ENCODE measurements around the gene RGS7. TPM values are rescaled to one million over a fixed set of nuclear protein-coding genes. Genes with fewer than 3 reads are reported as not detected.

The RGS7 gene
- total RNA-seq, 1 experiment from 2014 or later: 1.5 TPM

DNA sequence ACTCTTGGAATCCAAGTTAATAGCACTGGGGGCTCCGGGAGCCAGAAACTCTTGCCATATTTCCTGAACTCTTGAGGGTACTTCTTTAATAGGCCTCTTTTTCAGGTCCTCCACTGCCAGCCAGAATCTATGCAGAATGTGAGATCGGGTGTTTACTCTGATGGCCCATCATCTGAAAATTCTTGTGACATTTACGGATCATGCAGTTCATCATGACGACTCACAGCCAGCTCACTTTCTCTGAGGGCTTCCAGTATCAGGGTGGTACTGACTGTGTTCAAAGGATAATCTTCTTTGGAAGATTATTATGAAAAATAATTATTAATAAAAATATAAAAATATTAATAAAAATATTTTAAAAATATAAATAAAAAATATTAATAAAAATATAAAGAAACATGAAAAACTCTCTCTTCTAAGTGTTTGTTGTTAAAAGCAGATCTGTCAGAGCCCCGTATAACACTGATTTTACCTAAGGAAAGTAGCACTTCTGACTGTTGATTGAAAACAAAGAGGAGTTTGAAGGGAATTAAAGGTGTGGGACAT lies 550.7 kb downstream of the RGS7 start:
- no peak overlapping the region for H4K8ac ChIP-seq (replicated peaks; ENCODE audit: insufficient read length, low read depth, low read length)
- no peak overlapping the region for H2AFZ ChIP-seq (ENCODE audit: low read length)
- no peak for DNase-seq
- Mint-ChIP-seq H3K4me1 (no peaks in the 10 kb centered on the region), H3K27ac (0 out of 7 replicates have a peak overlapping the region, but pooled peaks of 1 of the 3 experiments have one; percentile 59), H3K36me3 (ENCODE audit: insufficient read depth in 1 of 3, low read depth in 3 of 3) (no peaks in the 10 kb centered on the region), H3K4me3 (no peak overlapping the region), H3K9me3 (no peaks in the 10 kb centered on the region), H3K27me3 (ENCODE audit: low read depth) (no peaks in the 10 kb centered on the region)
- no peaks in the 10 kb centered on the region for H3K79me1 ChIP-seq (ENCODE audit: insufficient read depth, low read depth, low read length, poor library complexity, severe bottlenecking)
- WGBS (ENCODE audit: extremely low coverage, insufficient read length, low lambda C conversion rate): no CpG with 5 or more reads among the region's 5 CpGs
- no peak overlapping the region for H4K91ac ChIP-seq (ENCODE audit: insufficient read length, low read depth, low read length)
- H2BK15ac ChIP-seq (ENCODE audit: low read depth, low read length): no peak overlapping the region
- TF ChIP-seq, protein P1, sequence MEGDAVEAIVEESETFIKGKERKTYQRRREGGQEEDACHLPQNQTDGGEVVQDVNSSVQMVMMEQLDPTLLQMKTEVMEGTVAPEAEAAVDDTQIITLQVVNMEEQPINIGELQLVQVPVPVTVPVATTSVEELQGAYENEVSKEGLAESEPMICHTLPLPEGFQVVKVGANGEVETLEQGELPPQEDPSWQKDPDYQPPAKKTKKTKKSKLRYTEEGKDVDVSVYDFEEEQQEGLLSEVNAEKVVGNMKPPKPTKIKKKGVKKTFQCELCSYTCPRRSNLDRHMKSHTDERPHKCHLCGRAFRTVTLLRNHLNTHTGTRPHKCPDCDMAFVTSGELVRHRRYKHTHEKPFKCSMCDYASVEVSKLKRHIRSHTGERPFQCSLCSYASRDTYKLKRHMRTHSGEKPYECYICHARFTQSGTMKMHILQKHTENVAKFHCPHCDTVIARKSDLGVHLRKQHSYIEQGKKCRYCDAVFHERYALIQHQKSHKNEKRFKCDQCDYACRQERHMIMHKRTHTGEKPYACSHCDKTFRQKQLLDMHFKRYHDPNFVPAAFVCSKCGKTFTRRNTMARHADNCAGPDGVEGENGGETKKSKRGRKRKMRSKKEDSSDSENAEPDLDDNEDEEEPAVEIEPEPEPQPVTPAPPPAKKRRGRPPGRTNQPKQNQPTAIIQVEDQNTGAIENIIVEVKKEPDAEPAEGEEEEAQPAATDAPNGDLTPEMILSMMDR (conservative IDR thresholded peaks at IDR 0.05): no peak
- H2BK20ac ChIP-seq (ENCODE audit: low read depth, low read length, poor library complexity, severe bottlenecking): no peak overlapping the region
- H3K27me3 ChIP-seq (ENCODE audit: insufficient read depth, low read length): no peaks in the 10 kb centered on the region
- no peak overlapping the region for H3K23ac ChIP-seq (ENCODE audit: insufficient read length, low read depth, low read length)
- no peaks in the 10 kb centered on the region for H3K79me2 ChIP-seq (ENCODE audit: insufficient read depth, low read length)
- no peak overlapping the region for H3K14ac ChIP-seq (ENCODE audit: insufficient read depth, low read length)
- H3K18ac ChIP-seq (ENCODE audit: insufficient read length, low read depth, low read length): no peak overlapping the region
- no peak overlapping the region for H3K9ac ChIP-seq (ENCODE audit: extremely low read depth, insufficient read length, low read length)
- no peak overlapping the region for H3T11ph ChIP-seq (ENCODE audit: low read length)
- no peak overlapping the region for H3K56ac ChIP-seq (ENCODE audit: insufficient read length, low read depth, low read length)
- no peaks in the 10 kb centered on the region for H4K20me1 ChIP-seq (ENCODE audit: control insufficient read depth, insufficient read depth, insufficient read length)
- no peaks in the 10 kb centered on the region for H3K4me1 ChIP-seq (ENCODE audit: insufficient read depth, low read length)
- no peak overlapping the region for H2AK5ac ChIP-seq (ENCODE audit: insufficient read length, low read length)
- no peak overlapping the region for H3K4me2 ChIP-seq (ENCODE audit: insufficient read depth, insufficient read length, low read length)
- H3K23me2 ChIP-seq (ENCODE audit: insufficient read length, low read depth, low read length, poor library complexity, severe bottlenecking): no peaks in the 10 kb centered on the region
- no peak overlapping the region for H3K27ac ChIP-seq (ENCODE audit: insufficient read length, low read depth, low read length)
- H3K9me3 ChIP-seq (ENCODE audit: control insufficient read depth, low read depth, low read length): no peaks in the 10 kb centered on the region
- H2BK120ac ChIP-seq (ENCODE audit: low read depth, low read length, poor library complexity, severe bottlenecking): no peak overlapping the region
- no peak overlapping the region for H2BK5ac ChIP-seq (ENCODE audit: insufficient read length, low read length)
- no peak overlapping the region for H4K5ac ChIP-seq (ENCODE audit: insufficient read length, low read depth, low read length)
- H3K4ac ChIP-seq (ENCODE audit: low read depth, low read length): no peak overlapping the region
- no peak overlapping the region for H2BK12ac ChIP-seq (ENCODE audit: insufficient read length, low read depth, low read length)
